PC-9 (cell line): ENCODE measurements around the gene MMP21.

Experiments
- CTCF ChIP-seq: fragments of 200-600 bp; sonication (generic); conservative IDR thresholded peaks from 2 replicates; pipeline ENCODE4 v1.6.1; 2017; ENCODE audit warnings: mixed run types, antibody characterized with exemption, mild to moderate bottlenecking, moderate library complexity
- EZH2 ChIP-seq: fragments of 200-600 bp; sonication (generic); IDR thresholded peaks from 2 replicates; pipeline ENCODE4 v1.8.0; 2017; ENCODE audit warnings: antibody characterized with exemption, low read depth

DNA sequence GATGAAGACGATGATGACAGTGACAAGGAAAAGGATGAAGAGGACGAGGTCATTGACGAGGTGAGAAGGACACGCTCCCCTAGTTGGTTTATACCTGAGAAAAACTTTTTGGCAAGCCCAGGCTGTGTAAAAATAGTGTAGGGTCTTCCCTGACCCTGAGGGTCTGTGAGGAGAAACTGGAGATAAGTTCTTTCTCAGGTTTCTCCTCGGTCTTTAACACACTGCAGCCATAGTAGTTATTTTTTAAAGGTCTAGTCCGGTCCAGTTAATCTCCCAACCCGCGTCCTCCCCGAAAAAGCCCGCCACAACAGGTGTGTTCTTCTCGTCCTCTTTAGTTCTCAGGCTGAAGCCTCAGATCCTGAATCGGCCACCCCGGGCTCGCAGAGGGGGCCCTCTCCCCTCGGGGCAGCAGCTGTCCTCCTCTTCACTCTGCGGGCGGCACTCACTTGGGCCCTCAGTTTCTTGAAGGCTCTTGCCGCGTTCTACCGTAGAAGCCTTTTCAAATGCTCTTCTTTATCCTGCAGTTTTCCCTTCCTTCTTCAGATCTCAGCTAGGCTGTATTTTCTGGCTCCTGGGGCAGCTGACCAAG is 48.1 kb upstream of the MMP21 start:
- no peak for TF ChIP-seq CTCF
- no peak for TF ChIP-seq EZH2
